Stomach smooth muscle (tissue), 2 donors: ENCODE data around the gene ZBTB20.
"Not testable (repeated sequence)": the region's sequence is repeated elsewhere in the genome, so short reads cannot be mapped to it uniquely, and the experiment has no call there.

ENCODE experiments used
- H3K27ac ChIP-seq: one replicate; pipeline ENCODE4 v1.7.0; 2013; ENCODE audit warnings: mild to moderate bottlenecking, low read length, inconsistent platforms
- H3K27me3 ChIP-seq, 2 donors: one replicate each; pipeline ENCODE4 v1.7.0; 2013; ENCODE audit warnings: low read length in 2 of 2; ENCODE audit not compliant: insufficient read depth in 2 of 2, control insufficient read depth in 1 of 2
- H3K36me3 ChIP-seq, 2 donors: one replicate each; pipeline ENCODE4 v1.7.0; 2013; ENCODE audit warnings: low read length in 2 of 2; ENCODE audit not compliant: control insufficient read depth in 2 of 2, insufficient read depth in 2 of 2
- H3K4me1 ChIP-seq: one replicate; pipeline ENCODE4 v1.7.0; 2013; ENCODE audit warnings: low read length; ENCODE audit not compliant: control insufficient read depth, insufficient read depth
- H3K4me3 ChIP-seq, 2 donors: one replicate each; pipeline ENCODE4 v1.7.0; 2013; ENCODE audit warnings: low read length in 2 of 2
- H3K9ac ChIP-seq, 2 donors: one replicate each; pipeline ENCODE4 v1.7.0; 2013; ENCODE audit warnings: low read length in 2 of 2, mild to moderate bottlenecking in 1 of 2
- H3K9me3 ChIP-seq, 2 donors: one replicate each; pipeline ENCODE4 v1.7.0; 2013; ENCODE audit warnings: low read length in 2 of 2; ENCODE audit not compliant: control insufficient read depth in 2 of 2
- donor health status: healthy.
- donor health status: Pancreatic carcinoma.

ZBTB20 gene

DNA sequence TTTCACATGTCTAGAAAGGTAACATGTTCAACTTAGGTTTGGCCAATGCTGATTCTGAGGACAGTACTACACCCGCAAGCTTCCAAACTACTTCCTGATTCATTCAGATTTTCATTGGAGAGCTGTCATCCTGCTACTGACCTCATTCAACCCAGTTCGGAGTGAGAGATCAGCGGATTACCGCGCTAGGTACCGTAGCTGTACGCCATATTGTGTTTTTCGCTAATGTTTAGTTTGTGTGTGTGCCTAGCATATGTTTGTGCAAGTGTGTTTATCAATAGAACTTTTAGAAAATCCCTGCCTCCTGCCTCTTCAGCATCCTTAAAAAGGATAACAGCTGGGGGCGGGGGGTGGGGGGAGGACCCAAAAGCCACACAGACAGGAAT lies 1.1 kb downstream of the ZBTB20 start:
- Histone ChIP-seq H3K9ac (peak overlapping the region; percentile 85 to 91), H3K27ac (peak overlapping the region; percentile 94), H3K27me3 (no peaks in the 10 kb centered on the region), H3K36me3 (no peaks in the 10 kb centered on the region), H3K4me3 (peak overlapping the region; percentile 80 to 84), H3K9me3 (no peaks in the 10 kb centered on the region), H3K4me1 (no peaks in the 10 kb centered on the region)

DNA sequence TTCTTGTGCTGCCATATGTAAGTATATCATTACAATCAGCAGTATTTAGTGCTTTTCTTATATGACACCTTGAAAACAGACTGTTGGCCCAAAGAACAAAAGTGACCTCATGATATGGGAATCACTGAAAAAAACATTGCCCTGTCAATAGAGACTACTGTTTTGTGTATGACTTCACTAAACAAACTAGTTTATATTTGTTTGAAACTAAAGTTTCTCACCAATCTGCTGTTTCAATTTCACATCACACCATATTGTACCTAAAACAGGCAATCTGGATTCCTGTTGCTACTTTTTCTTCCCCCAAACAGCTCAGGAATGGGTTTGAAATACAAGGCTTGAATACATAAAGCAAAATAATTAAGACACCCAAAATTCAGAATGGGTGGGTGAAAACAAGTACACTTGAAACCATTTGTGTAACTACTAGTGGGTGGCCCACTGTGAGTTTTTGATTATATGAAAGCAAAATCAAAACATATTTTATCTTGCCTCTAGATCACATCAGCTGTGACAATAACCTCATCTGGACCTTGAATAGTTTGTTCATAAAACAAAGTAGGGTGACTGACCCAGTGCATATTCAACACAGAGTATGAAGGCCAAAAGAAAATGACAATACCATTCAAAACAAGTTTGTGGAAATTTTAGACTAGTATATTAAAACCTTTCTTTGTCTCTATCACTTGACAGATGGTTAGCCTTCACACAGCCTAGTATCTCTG lies 5.9 kb downstream of the ZBTB20 start:
- Histone ChIP-seq H3K4me3 (no peak overlapping the region), H3K27me3 (no peaks in the 10 kb centered on the region), H3K9ac (no peak overlapping the region), H3K9me3 (no peaks in the 10 kb centered on the region), H3K4me1 (peaks cover 3% of the 10 kb centered on the region), H3K36me3 (no peaks in the 10 kb centered on the region), H3K27ac (no peak overlapping the region)

DNA sequence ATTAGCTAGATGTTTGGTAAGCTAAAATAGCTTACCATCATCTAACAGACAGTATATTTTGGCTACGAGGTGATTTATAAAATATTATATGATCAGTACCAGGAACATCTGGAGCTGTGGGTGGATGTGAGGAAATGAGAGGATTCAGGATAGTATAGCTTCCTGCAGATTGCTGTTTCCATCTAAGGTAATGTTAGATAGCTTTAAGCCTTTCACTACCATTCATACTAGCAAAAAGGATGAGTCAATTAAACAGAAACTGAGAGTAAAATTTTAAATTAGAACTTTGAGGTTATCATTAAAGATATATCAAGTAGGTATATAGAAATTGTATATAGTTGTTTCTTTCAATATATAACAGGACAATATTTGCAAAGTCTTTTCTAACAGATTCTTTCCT lies 8.0 kb downstream of the ZBTB20 start:
- Histone ChIP-seq H3K9ac (no peak overlapping the region), H3K27ac (no peak overlapping the region), H3K27me3 (no peaks in the 10 kb centered on the region), H3K4me1 (peaks cover 3% of the 10 kb centered on the region), H3K9me3 (no peaks in the 10 kb centered on the region), H3K4me3 (no peak overlapping the region), H3K36me3 (no peaks in the 10 kb centered on the region)

DNA sequence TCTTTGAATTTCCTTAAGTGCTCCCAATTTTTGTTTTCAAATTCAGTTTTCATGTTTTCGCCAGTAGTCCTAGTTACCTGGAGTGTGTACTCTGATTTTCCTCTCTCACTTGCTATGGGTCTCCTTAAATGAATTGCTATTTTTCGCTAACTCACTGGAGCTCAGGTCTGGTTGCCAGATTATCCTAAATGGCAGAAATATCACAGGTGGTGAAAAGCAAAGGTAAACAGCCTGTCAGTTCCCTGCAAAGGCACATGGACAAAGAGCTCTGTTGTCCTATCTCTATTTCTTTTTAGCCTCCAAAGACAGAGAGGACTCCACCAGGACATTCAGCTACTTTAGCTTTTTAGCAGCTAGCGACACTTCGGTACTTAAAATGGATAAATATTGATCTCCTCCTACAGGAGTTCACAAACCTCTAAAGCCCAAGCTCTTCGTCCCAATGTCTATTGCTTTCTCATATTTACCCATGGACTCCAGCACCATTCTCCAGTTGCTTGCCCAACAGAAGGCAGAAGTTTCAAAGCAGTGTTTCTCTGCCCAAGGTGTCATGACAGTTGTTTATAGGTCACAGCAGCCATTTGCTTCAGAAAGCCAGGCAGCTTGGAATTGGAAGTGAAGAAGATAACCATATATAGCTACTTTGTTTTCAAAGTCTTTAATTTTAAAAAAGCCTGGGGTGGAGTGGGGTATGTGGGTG lies 12.3 kb downstream of the ZBTB20 start:
- H3K27me3 ChIP-seq = no peaks in the 10 kb centered on the region
- H3K4me3 ChIP-seq = no peak overlapping the region
- no peaks in the 10 kb centered on the region for H3K4me1 ChIP-seq
- no peak overlapping the region for H3K27ac ChIP-seq
- H3K36me3 ChIP-seq = no peaks in the 10 kb centered on the region
- no peak overlapping the region for H3K9ac ChIP-seq
- H3K9me3 ChIP-seq = no peaks in the 10 kb centered on the region

DNA sequence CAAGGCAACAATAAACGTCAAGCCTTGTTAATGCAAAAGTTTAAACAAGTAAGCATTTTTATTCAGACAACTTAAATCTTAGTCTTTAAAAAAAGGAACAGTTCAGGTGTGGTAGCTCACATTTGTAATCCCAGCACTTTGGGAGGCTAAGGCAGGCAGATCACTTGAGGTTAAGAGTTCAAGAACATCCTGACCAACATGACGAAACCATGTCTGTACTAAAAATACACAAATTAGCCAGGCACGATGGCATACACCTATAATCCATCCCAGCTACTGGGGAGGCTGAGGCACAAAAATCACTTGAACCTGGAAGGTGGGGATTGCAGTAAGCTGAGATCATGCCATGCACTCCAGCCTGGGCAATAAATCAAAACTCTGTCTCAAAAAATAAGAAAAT lies 19.9 kb downstream of the ZBTB20 start:
- no peak overlapping the region for H3K9ac ChIP-seq
- no peak overlapping the region for H3K27ac ChIP-seq
- H3K36me3 ChIP-seq = no peaks in the 10 kb centered on the region
- H3K27me3 ChIP-seq = no peaks in the 10 kb centered on the region
- H3K9me3 ChIP-seq = no peaks in the 10 kb centered on the region
- H3K4me3 ChIP-seq = no peak overlapping the region
- H3K4me1 ChIP-seq = no peaks in the 10 kb centered on the region

DNA sequence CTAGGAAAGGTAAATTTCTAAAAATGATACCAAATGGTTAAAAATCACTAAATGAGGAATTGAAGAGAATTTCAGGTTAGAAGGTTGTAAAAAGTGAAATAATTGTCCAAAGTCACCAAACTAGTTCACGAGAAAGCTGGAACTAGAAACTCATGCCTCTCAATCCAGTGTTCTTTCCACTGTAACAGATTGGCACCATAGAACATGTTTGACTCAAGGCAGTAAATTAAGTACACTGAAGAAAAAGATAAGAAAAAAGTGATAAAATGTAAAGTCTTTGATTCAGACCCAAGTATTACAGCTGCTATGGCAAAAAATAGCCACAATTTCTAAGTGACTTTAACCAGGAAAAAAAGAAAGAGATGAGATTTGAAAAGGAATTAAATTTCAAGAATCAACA lies 26.5 kb downstream of the ZBTB20 start:
- Histone ChIP-seq H3K9ac (no peak overlapping the region), H3K27ac (no peak overlapping the region), H3K9me3 (no peaks in the 10 kb centered on the region), H3K4me3 (no peak overlapping the region), H3K36me3 (no peaks in the 10 kb centered on the region), H3K27me3 (no peaks in the 10 kb centered on the region), H3K4me1 (no peaks in the 10 kb centered on the region)

DNA sequence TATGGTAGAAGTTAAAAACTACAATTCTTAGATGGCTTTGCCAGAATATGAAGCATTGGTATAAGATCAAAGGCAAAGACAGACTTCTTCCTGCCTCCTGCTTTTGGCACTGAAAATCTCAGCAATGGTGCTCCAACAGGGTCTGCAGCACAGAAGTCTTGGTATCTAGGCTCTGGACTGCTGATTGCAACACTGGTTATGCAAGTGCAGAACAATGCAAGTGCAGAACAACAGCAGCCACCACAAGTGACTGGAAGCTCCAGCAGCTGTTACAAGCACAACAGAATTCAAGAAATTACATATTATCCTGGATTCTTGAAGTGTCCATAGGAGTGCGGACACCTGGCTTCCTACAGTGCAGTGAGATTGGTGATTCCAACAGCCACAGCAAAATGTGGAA lies 33.7 kb downstream of the ZBTB20 start:
- no peak overlapping the region for H3K27ac ChIP-seq
- H3K4me3 ChIP-seq = no peak overlapping the region
- H3K9me3 ChIP-seq = no peaks in the 10 kb centered on the region

DNA sequence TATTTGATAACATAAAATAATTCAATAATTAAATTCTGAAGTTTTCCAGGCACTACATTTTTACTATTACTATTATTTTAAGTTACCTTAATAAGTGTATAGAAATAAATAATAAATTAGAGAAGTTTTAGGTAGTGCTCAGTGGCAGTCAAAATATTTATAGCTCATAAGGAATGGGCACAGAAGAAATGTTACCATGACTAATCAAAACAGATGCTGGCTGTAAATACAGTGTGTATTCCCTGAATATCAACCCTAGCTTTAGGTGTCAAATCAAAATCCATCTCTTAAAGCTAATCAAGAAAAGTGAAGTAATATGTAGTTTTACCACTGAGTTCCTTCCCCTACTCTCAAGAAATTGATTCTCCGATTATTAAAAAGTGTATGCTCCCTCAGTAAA lies 35.5 kb downstream of the ZBTB20 start:
- H3K27me3 ChIP-seq = no peaks in the 10 kb centered on the region
- no peaks in the 10 kb centered on the region for H3K36me3 ChIP-seq
- no peak overlapping the region for H3K27ac ChIP-seq
- no peak overlapping the region for H3K9ac ChIP-seq
- no peak overlapping the region for H3K4me3 ChIP-seq
- no peaks in the 10 kb centered on the region for H3K4me1 ChIP-seq
- no peaks in the 10 kb centered on the region for H3K9me3 ChIP-seq

More for the DNA sequence above, 33.7 kb downstream of the ZBTB20 start:
- no peak overlapping the region for H3K9ac ChIP-seq
- H3K36me3 ChIP-seq = no peaks in the 10 kb centered on the region
- H3K4me1 ChIP-seq = no peaks in the 10 kb centered on the region
- no peaks in the 10 kb centered on the region for H3K27me3 ChIP-seq

DNA sequence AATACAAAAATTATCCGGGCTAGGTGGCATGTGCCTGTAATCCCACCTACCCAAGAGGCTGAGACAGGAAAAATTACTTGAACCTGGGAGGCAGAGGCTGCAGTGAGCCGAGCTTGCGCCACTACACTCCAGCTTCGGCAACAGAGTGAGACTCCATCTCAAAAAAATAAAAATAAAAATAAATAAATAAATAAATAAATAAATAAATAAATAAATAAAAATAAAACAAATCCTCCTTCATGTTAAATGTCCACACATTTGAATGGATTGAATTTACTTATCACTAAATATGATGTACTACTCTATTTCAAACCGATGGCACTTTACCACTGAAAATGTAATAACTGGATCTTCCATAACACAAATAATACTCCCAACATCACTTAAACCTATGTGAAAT lies 36.3 kb downstream of the ZBTB20 start:
- H3K27me3 ChIP-seq = no peaks in the 10 kb centered on the region
- H3K4me1 ChIP-seq = no peaks in the 10 kb centered on the region
- no peak overlapping the region for H3K9ac ChIP-seq
- no peak overlapping the region for H3K4me3 ChIP-seq
- H3K27ac ChIP-seq = no peak overlapping the region
- H3K9me3 ChIP-seq = no peaks in the 10 kb centered on the region
- H3K36me3 ChIP-seq = no peaks in the 10 kb centered on the region

DNA sequence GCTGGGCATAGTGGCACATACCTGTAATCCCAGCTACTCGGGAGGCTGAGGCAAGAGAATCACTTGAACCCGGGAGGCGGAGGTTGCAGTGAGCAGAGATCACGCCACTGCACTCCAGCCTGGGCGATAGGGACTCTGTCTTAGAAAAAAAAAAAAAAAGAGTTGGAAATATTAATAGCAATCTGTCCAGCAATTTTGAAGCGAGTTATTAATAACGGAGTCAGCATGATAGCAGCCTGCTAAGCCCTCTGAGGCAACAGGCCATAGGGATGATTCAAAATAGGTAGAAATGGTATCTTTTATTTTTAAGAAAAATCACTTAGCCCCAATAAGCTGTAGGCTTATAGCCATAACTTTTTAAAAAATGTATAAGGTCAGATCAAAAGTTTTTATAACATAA lies 37.0 kb downstream of the ZBTB20 start:
- not testable (repeated sequence) for H3K9ac ChIP-seq, H3K9me3 ChIP-seq, H3K27ac ChIP-seq, H3K4me3 ChIP-seq, H3K36me3 ChIP-seq, H3K27me3 ChIP-seq, H3K4me1 ChIP-seq

DNA sequence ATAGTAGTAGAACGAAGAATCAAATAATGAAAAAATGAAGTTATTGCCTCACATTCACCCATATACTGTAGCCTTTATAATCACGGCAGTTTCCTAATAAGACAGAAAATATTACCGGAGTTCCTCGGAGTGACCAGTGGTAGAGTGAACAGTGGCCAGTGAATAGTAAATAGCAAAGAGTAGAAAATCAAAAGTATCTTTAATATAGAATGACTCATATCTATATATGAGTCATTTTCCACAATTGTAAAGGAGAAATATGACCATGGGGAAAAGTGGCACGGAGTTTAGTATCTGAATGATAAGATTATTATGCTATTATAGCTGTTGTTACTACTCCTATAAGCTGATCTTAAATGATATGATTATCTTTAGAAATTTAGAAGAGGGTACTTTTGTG lies 38.5 kb downstream of the ZBTB20 start:
- peaks cover 0 to 2% of the 10 kb centered on the region in 2 donors for H3K36me3 ChIP-seq
- H3K9me3 ChIP-seq = no peaks in the 10 kb centered on the region
- H3K9ac ChIP-seq = no peak overlapping the region
- H3K27me3 ChIP-seq = no peaks in the 10 kb centered on the region
- H3K4me3 ChIP-seq = no peak overlapping the region
- no peak overlapping the region for H3K27ac ChIP-seq
- H3K4me1 ChIP-seq = no peaks in the 10 kb centered on the region
